SKM-1 (cell line): ENCODE data around the gene TNPO3.
A peak's percentile ranks its signal among the peaks of the same experiment; 100 is the strongest.

Experiments used
- DNase-seq: peaks from one replicate; lab custom pipeline; 2025; ENCODE audit not compliant: unreplicated experiment; lab: John Stamatoyannopoulos, UW

TNPO3 gene

GRCh38 chr7:128911423-128912031 lies 143.4 kb downstream of the TNPO3 start:
- no peak for DNase-seq

DNA sequence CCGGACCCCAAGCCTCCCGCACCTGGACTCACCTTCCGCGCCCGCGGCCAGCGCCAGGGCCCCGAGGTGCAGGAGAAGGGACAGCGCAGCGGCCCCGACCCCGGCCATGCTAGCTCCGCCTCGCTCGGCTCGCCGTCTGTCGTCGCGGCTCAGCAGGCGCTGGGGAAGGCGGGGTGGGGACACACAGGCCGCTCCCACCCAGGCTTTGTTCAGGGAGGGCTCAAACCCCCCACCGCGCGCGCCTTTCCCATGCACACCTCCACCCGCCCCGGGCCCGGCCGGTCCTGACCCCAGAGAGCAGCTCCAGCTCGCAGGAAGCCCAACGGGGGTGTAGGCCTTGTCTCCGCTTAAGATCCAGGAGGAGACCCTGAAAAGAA lies 144.4 kb downstream of the TNPO3 start, which contains the start of gene KCP:
KCP (minus strand) TSS at position 141 of the 377 bp plus-strand sequence; CDS start at position 108, 33 bp downstream.
- DNase-seq: no peak

DNA sequence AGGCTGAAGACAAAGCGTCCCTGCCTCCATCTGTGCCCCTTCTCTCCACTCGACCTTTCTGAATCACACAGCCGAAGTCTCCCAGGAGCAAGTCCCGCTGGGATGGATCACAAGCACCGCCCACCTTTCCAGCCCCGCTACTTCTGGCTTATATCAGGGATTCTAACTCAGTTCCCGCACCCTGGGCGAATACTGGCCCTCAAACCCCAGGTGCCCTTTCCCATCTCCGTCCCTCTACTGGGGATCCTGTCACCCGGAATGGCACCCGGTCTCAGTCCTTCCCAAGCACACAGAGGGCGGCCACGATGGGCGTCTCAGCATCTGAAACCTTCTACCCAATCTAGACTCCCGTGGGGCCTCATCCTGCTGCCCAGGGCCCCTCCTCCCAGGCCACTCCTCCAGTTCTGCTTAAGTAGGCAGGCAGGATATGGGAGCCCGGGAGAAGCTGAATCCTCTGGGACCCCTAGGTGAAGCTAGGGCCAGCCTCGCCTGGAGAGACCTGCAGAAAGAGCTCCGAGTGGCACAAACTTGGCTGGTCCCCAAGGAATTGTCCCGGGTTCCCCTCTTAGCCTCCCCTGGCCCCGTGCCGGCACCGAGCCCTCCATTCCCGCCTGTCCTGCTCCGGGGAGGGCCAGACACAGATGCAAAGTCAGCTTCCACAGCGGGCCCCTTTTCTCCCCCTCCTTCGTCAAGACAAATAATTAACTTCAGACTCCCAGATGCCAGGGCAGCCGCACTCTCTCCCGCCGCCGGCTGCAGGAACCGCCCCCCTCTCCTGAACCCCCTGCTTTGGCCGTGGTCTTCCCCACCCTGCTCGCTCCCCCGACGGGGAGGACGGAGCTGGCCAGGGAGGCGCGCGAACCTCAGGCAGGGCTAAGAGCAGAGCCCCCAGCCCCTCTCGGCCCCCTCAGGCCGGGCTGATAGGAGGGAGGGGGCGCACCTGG lies 145.0 kb downstream of the TNPO3 start:
- DNase-seq: no peak

DNA sequence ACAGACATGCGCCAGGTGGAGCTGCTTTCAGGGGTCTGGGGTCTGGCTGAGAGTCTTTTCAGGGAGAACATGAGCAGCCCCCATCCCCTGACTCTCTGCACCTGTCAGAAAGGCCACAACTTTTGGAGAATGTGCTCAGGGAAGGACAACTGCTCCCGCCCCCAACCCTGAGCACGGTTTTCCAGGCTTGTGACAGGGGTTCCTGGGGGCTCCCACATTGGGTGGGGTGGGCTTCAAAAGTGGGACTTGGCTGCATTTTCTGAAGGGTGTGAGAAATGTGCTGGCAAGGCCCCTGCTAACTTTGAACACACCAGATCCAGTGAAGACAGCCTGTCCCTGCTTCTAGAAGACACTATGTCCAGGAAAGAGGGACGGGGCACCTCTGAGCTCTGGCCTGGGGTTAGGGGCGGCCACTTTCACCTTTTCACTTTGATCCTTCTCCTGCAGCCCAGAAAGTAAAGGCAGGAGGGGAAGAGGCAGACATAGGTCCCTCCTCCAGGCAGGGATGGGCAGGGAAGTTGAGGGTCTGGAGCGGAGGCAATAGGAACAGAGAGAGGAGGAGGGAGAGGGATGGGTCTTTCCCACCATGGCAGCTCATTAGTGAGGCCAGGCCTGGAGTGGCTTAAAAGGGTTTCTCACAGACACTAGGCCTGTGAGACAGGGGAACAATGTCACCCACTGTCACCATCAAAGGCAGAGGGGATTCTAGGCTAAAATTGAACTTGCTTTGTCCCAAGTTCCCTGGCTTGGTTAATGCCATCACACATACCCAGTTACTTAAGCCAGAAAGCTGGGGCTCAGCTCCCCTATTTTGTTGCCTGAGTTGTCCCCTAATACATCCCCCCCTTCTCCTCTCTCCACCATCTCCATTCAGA lies 145.9 kb downstream of the TNPO3 start:
- DNase-seq: no peak

GRCh38 chr7:128906766-128907559 lies 147.9 kb downstream of the TNPO3 start:
- DNase-seq: no peak

DNA sequence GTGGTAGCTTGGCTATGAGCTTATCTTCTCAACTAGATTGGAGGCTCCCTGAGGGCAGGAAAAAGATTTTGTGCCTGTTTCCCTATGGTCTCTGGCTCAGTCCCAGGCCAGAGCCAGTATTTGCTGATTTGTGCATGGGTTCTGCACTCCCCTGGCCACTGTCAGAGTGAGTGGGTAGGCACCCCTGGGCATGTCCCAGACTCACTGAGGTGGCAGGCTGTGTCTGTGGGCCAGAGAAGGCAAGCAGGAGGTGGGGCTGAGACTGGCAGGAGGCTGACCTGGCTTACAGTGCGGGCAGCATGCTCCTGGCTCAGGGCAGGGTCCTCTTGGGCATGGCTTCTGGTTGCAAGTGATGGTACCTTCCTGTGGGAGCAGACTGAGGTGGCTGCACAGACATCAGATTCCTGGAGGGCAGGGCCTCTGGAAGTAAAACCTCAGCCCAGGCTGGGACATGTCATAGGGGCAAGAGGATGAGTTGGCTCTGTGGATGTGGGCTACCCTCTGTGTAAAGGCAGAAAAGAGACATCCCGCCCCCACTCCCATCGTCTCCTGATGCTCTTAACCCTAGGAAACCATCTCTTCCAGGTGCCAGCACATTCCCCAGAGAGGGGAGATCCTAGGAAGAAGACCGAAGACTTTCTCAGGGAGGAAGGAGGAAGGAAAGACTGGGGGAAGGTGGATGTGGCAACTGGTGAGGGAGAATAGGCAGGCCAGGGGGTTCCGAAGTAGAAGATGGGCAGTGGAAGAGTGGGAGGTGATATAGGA lies 148.7 kb downstream of the TNPO3 start:
- DNase-seq: no peak

DNA sequence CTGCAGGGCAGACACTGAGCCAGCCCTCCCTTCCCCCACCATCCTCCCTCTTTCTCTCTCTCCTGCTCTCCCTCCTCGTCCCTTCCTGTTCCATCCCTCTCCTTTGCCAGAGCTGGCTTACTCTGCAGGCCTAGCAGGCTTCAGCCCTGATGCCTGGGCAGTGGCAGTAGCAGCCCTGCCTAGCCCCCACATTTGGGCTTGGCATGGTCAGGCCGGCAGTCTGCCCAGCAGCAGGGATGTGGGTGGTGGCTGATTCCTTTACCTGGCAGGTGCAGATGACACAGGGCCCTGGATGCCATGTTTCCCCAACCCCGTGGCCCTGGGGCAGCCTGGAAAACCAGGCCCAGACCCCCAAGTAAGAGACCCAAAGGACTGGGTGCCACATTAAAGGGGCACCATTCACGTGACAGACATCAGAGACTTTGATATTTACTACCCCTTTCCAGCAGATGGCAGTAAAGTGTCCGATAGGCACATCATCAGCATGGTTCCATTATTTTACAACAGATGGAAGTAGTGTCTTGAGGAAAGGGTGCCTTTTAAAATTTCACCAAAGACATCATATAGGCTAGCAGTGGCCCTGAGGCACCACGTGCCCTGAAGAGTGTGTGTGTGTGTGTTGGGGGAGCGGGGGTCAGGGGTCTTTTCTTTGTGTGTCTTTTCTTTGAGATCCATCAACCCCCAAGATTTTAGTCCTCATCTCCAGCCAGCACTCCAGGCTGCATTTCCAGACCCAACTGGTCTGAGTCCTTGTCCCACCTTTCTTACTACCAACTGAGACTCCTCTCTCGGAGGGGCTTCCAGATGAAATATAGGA lies 150.3 kb downstream of the TNPO3 start:
- peak; percentile 47 for DNase-seq
